GM18520 (cell line): ENCODE measurements around the gene KCP.

Experiments
- ATAC-seq: cut with Tn5 transposase; IDR thresholded peaks from one replicate; pipeline ENCODE4 v1.9.1; 2021; ENCODE audit not compliant: unreplicated experiment

The KCP gene

DNA sequence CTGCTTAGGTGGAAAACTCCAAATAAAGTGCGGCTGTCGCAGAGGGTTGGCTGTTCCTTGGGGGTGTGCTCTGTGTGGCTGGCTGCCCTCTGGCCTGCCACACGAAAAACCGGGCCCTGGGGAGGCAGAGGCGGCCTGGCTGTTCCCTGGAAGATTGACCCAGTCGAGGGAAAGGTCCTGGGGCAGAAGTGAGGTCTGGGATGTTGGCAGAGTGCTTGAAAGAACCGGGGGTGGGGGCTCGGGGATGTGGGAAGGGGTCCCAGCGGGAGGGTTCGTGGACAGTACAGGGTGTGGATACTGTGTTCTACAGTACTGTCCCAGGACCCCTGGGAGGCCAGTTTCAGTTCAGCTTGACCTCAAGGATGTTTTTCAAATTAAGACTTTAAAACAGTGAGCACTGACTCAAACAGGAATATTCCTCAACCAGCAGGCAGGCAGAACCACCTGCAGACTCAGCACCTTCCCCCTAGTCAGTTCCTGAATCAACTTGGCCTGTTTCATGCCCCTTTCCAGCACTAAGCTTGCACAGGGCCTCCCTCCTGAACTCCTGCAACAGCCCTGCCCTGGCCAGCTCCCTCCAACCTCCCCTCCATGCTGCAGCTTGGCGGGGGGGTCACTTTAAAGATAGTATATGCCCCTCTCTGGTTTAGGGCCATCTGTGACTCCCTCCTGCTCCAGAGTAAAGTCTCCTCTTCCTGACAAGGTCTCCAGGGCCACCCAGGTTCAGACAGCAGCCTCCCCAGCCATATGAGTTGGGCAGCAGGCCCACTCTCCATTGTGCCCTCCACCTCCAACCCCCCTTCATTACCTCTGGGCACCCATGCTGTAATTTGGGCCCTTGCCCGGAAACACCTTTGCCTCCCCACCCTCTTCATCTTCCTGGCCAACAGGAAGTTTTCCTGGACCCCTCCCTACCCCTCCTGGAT, 51.0 kb downstream of the KCP start:
- no peak for ATAC-seq

- ATAC-seq: no peak
Measured at GRCh38 chr7:128858380-128859231, 51.9 kb downstream of the KCP start.

DNA sequence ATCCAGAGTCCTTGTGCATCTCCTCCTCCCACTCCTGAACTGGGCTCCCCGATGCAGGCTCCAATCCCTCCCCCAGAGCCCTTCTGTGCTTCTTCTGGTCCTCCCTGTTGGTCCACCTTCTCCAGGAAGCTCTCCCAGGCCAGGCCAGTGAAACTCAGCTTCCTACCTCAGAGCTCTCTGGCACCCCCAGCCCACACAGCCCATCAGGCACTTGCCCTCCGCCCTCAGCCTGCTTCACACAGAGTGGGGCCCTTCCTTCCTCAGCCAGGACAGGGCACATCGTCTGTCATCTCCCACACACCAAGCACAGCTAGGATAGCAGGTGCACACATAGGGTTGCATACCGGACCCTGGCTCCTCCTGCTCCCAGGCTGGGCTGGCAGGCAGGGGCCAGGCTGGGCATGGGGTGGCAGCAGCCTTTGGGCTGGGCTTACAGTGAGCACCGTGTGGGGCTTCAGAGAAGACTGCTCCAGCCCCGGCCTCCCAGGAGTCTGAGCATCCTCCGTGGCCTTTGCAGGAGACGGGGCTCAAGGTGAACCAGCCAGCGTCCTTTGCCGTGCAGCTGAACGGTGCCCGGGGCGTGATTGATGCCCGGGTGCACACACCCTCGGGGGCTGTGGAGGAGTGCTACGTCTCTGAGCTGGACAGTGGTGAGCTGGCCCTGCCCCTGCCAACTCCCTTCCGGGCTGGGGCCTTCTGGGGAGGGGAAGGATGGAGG, 54.3 kb downstream of the KCP start:
- no peak for ATAC-seq

GRCh38 chr7:128855559-128855958, 55.0 kb downstream of the KCP start:
- ATAC-seq: no peak

GRCh38 chr7:128854396-128854795, 56.1 kb downstream of the KCP start:
- ATAC-seq: no peak

GRCh38 chr7:128853799-128854198, 56.7 kb downstream of the KCP start:
- ATAC-seq: no peak

DNA sequence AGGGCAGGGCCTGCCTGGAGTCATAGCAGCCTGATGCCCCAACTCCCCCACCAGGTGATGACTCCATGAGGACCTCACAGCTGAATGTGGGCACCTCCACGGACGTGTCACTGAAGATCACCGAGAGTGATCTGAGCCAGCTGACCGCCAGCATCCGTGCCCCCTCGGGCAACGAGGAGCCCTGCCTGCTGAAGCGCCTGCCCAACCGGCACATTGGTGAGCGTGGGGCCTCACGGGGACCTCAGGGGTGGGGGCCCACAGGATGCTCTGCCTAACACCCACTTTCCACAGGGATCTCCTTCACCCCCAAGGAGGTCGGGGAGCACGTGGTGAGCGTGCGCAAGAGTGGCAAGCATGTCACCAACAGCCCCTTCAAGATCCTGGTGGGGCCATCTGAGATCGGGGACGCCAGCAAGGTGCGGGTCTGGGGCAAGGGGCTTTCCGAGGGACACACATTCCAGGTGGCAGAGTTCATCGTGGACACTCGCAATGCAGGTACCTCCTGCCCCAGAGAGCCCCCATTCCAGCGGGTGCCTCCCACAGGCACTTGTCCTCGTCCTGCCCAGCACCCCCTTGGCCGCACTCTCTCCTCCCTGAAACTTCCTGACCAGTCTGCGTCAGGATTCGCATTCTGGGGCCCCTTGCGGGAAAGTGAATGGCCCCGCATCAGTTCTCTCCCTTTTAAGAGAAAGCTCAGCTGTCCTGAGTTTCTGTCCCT, 57.8 kb downstream of the KCP start:
- no peak for ATAC-seq

GRCh38 chr7:128849804-128850490, 60.6 kb downstream of the KCP start:
- no peak for ATAC-seq

GRCh38 chr7:128849156-128849515, 61.4 kb downstream of the KCP start:
- no peak for ATAC-seq

GRCh38 chr7:128848289-128849155, 62.0 kb downstream of the KCP start:
- ATAC-seq: no peak

DNA sequence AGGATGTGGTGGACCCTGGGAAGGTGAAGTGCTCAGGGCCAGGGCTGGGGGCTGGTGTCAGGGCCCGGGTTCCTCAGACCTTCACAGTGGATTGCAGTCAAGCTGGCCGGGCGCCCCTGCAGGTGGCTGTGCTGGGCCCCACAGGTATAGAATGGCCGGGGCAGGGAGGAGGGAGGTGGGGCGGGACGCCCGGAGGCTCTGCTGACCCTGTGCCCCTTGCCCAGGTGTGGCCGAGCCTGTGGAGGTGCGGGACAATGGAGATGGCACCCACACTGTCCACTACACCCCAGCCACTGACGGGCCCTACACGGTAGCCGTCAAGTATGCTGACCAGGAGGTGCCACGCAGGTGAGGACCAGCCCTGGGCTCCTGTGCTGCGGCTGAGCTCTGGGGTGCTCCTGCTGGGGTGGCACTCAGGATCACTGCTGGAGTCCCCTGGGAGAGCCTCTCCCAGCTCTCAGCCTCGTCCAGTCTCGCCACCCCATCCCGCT, 62.7 kb downstream of the KCP start:
- ATAC-seq: no peak

DNA sequence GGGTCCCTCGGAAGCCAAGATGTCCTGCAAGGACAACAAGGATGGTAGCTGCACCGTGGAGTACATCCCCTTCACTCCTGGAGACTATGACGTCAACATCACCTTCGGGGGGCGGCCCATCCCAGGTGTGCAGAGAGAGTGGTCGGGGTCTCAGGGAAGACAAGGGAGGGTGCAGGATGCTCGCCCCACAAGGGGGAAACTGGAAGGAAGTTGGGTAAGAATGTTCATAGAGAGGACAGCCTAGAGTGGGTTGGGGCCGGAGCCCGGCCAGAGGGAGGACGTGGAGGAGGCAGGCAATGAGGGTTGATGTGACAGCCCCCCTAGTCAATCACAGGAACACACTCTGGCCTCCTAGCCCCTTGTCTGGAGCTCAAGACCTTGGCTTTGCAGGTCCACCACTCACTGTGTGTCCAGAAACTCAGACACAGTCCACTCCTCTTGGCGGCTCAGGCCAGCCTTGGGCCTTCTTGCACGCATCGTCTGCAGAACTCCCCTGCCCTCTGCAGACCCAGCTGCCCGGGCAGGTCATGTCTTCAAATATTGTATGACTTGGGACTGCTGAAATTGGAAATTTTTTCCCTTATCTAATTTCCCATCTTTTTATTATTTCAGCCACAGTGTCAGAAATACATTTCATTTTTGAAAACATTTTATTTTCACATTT, 63.6 kb downstream of the KCP start:
- ATAC-seq: no peak

GRCh38 chr7:128845987-128846386, 64.5 kb downstream of the KCP start:
- ATAC-seq: no peak

- ATAC-seq: no peak
Measured at GRCh38 chr7:128845475-128845874, 65.0 kb downstream of the KCP start.

DNA sequence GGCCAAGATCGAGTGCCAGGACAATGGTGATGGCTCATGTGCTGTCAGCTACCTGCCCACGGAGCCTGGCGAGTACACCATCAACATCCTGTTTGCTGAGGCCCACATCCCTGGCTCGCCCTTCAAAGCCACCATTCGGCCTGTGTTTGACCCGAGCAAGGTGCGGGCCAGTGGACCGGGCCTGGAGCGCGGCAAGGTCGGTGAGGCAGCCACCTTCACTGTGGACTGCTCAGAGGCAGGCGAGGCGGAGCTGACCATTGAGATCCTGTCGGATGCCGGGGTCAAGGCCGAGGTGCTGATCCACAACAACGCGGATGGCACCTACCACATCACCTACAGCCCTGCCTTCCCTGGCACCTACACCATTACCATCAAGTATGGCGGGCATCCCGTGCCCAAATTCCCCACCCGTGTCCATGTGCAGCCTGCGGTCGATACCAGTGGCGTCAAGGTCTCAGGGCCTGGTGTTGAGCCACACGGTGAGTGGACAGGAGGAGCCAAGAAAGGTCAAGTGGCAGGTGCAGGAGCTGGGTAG, 65.7 kb downstream of the KCP start:
- no peak for ATAC-seq

- no peak for ATAC-seq
Measured at GRCh38 chr7:128843938-128844621, 66.4 kb downstream of the KCP start.
